ENCODE data around the gene ZNF335. TPM values are rescaled to one million over a fixed set of nuclear protein-coding genes. Genes with fewer than 3 reads are reported as not detected.

Gene ZNF335
- total RNA-seq, 4 donors from 2014 or later, result 12.9 to 19.0 (median 15.3) TPM

DNA sequence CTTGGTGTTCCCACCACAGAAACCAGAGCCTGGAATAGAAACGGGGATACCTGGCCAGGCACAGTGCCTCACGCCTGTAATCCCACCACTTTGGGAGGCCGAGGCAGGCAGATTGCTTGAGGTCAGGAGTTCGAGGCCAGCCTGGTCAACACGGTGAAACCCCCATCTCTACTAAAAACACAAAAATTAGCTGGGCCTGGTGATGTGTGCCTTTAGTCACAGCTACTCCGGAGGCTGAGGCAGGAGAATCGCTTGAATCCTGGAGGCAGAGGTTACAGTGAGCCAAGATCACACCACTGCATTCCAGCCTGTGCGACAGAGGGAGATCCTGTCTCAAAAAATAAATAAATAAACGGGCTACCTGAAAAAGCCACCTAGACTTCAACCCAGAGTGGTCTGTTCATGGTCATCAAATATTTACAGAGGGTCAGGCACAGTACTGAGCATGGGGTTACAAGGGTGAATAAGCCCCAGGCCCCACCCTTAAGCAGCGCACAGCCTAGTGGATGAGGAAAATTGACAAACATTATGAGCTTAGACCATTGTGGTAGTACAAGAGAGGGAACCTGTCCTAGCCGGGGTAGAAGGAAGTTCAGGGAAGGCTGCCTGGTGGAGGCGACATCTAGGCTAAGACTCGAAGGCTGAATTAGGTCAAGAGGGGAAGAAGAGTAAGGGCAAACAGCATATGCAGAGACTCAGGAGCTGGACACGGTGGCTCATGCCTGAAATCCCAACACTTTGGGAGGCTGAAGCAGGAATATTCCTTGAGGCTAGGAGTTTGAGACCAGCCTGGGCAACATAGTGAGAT, 44.7 kb downstream of the ZNF335 start:
- peaks cover 18 to 24% (median 22%) of the 10 kb centered on the region in 4 donors for H3K4me1 ChIP-seq
- WGBS, result 78% methylated on average over 14 of the region's 14 CpGs
- TF ChIP-seq EP300 (IDR thresholded peaks at IDR 0.05) (no peak), POLR2A (IDR thresholded peaks at IDR 0.05; ENCODE audit: low read depth) (no peak), POLR2AphosphoS5 (IDR thresholded peaks at IDR 0.05) (no peak)
- TF ChIP-seq, protein P1, sequence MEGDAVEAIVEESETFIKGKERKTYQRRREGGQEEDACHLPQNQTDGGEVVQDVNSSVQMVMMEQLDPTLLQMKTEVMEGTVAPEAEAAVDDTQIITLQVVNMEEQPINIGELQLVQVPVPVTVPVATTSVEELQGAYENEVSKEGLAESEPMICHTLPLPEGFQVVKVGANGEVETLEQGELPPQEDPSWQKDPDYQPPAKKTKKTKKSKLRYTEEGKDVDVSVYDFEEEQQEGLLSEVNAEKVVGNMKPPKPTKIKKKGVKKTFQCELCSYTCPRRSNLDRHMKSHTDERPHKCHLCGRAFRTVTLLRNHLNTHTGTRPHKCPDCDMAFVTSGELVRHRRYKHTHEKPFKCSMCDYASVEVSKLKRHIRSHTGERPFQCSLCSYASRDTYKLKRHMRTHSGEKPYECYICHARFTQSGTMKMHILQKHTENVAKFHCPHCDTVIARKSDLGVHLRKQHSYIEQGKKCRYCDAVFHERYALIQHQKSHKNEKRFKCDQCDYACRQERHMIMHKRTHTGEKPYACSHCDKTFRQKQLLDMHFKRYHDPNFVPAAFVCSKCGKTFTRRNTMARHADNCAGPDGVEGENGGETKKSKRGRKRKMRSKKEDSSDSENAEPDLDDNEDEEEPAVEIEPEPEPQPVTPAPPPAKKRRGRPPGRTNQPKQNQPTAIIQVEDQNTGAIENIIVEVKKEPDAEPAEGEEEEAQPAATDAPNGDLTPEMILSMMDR (IDR thresholded peaks at IDR 0.05), result no peak
- intact Hi-C loops (cut with DNase I), result no loop called here
- H3K27ac ChIP-seq (replicated peaks in 1 of 4), result no peak overlapping the region
- H3K36me3 ChIP-seq, result no peaks in the 10 kb centered on the region
- H3K4me3 ChIP-seq, result no peak overlapping the region
- H3K9me3 ChIP-seq, result no peaks in the 10 kb centered on the region
- H3K27me3 ChIP-seq, result no peaks in the 10 kb centered on the region
- DNase-seq (ENCODE audit: extremely low spot score), result no peak

DNA sequence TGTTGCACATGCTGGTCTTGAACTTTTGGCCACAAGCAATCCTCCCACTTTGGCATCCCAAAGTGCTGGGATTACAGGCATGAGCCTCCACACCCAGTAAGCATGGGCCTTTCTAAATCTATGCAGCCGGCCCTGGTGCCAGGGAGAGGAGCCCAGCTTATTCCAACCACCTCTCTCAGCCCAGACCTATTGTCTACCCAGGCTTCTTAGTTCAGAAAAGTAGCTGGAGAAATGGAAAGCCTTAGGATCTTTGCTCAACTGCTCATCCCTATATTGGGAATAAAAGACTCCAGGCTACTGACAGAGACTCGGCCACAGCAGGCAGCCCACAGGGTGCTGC, 45.3 kb downstream of the ZNF335 start:
- DNase-seq (ENCODE audit: extremely low spot score), result no peak
- Histone ChIP-seq H3K9me3 (no peaks in the 10 kb centered on the region), H3K36me3 (no peaks in the 10 kb centered on the region), H3K27ac (replicated peaks in 1 of 4) (no peak overlapping the region), H3K4me1 (peaks cover 18 to 29% (median 27%) of the 10 kb centered on the region in 4 donors), H3K27me3 (no peaks in the 10 kb centered on the region), H3K4me3 (no peak overlapping the region)
- WGBS, result 80% methylated on average over 2 of the region's 2 CpGs
- TF ChIP-seq, protein P1 (IDR thresholded peaks at IDR 0.05), result no peak
- no peak for TF ChIP-seq POLR2A (IDR thresholded peaks at IDR 0.05; ENCODE audit: low read depth)
- TF ChIP-seq EP300 (IDR thresholded peaks at IDR 0.05), result no peak
- TF ChIP-seq POLR2AphosphoS5 (IDR thresholded peaks at IDR 0.05), result no peak
- intact Hi-C loops (cut with DNase I), result no loop called here

DNA sequence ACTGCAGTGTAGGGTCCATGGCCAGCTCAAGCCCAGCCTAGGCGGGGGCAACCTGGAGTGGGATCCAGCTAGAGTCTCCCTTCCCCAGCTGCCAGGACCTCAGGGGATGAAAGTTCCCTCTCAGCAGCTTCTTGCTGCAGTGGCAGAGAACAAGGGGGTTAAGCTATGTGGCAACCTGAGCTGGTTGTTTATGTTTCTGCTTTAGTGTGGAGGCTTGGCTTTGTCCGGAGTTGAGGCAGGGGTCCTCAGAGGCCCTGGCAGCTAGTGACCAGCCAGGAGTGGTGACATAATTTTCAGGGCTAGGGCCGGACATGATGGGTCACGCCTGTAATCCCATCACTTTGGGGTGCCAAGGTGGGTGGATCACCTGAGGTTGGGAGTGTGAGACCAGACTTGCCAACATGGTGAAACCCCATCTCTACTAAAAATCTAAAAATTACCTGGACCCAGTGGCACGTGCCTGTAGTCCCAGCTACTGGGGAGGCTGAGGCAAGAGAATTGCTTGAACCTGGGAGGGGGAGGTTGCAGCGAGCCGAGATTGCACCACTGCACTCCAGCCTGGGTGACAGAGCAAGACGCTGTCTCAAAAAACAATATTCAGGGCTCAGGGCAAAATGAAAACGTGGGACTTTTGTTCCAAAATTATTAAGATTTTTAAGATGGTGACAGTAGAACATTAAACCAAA, 46.0 kb downstream of the ZNF335 start:
- DNase-seq (ENCODE audit: extremely low spot score), result no peak
- Histone ChIP-seq H3K9me3 (no peaks in the 10 kb centered on the region), H3K36me3 (no peaks in the 10 kb centered on the region), H3K27ac (replicated peaks in 1 of 4) (peak overlapping the region in 1 of 4 donors; percentile 52), H3K27me3 (no peaks in the 10 kb centered on the region), H3K4me1 (peaks cover 21 to 29% (median 28%) of the 10 kb centered on the region in 4 donors), H3K4me3 (no peak overlapping the region)
- TF ChIP-seq POLR2A (IDR thresholded peaks at IDR 0.05; ENCODE audit: low read depth) (no peak), POLR2AphosphoS5 (IDR thresholded peaks at IDR 0.05) (no peak), EP300 (IDR thresholded peaks at IDR 0.05) (no peak)
- TF ChIP-seq, protein P1 (IDR thresholded peaks at IDR 0.05), result no peak
- WGBS, result 62% methylated on average over 8 of the region's 9 CpGs
- intact Hi-C loops (cut with DNase I), result no loop called here

DNA sequence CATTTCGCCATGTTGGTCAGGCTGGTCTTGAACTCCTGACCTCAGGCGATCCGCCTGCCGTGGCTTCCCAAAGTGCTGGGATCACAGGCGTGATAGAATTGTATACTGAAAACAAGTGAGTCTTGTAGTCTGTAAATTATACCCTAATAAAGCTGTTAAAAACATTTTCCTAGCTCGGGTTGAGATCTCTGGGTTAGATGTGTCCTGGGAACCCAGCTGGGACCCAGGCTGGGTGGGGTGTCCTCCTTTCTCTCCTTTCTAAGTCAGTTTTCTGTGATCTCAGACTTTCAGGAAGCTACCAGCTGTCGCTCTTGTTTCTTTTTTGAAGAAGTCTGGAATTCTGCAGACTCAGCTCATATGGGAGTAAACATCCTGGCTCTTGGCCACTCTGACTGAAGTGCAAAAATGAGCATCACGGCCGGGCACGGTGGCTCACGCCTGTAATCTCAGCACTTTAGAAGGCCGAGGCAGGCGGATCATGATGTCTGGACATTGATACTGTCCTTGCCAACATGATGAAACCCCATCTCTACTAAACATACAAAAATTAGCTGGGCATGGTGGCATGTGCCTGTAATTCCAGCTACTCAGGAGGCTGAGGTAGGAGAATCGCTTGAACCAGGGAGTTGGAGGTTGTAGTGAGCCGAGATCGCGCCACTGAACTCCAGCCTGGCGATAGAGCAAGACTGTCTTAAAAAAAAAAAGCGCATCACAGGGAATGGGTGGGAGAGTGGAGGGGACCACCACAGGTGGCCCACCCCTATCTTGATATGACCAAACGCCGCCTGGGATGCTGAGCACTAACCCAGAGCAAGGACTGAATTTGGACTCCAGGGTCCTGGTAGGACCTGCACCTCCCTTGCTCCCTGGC, 47.4 kb downstream of the ZNF335 start:
- H3K4me1 ChIP-seq, result peaks cover 34 to 38% (median 36%) of the 10 kb centered on the region in 4 donors
- no peaks in the 10 kb centered on the region for H3K9me3 ChIP-seq
- WGBS, result 43% methylated on average over 19 of the region's 21 CpGs
- H3K27ac ChIP-seq (replicated peaks in 1 of 4), result peak overlapping the region; percentile 56 to 68 (median 60)
- no peaks in the 10 kb centered on the region for H3K27me3 ChIP-seq
- TF ChIP-seq, protein P1 (IDR thresholded peaks at IDR 0.05), result no peak
- TF ChIP-seq POLR2A (IDR thresholded peaks at IDR 0.05; ENCODE audit: low read depth) (no peak), POLR2AphosphoS5 (IDR thresholded peaks at IDR 0.05) (no peak)
- no peaks in the 10 kb centered on the region for H3K36me3 ChIP-seq
- intact Hi-C loops (cut with DNase I), result no loop called here
- DNase-seq (ENCODE audit: extremely low spot score), result no peak
- no peak overlapping the region for H3K4me3 ChIP-seq
